HEK293 (cell line): ENCODE data around the gene UTP4.

Experiments
- CTCF ChIA-PET: fragments of 350-600 bp; formaldehyde crosslinking; extraction: SDS; loops from one replicate; lab custom pipeline; 2021; ENCODE audit warnings: antibody characterized with exemption; lab: Yijun Ruan, JAX
- POLR2A ChIA-PET: fragments of 300-600 bp; formaldehyde crosslinking; extraction: SDS; loops from one replicate; lab custom pipeline; 2020; ENCODE audit warnings: antibody characterized with exemption, inconsistent platforms; lab: Yijun Ruan, JAX
- H3K27ac ChIP-seq: fragments of 200-500 bp; sonication (Bioruptor generic); 2 replicates; pipeline ENCODE4 v1.5.1; 2014; ENCODE audit warnings: low read depth, low read length, control low read depth, inconsistent platforms; ENCODE audit errors: extremely low read depth
- H3K36me3 ChIP-seq, 2 experiments: fragments of 200-500 bp in 1 of 2; sonication (Bioruptor generic) in 1 of 2; 1 replicate in 1 of 2; 2 replicates in 1 of 2; pipeline ENCODE4 v1.5.1; 2014 to 2017; ENCODE audit warnings: inconsistent platforms in 2 of 2, low read length in 2 of 2; ENCODE audit not compliant: control insufficient read depth in 2 of 2, insufficient read depth in 1 of 2
- H3K4me1 ChIP-seq: fragments of 200-500 bp; sonication (Bioruptor generic); 2 replicates; pipeline ENCODE4 v1.5.1; 2014; ENCODE audit warnings: mild to moderate bottlenecking, low read length, inconsistent platforms; ENCODE audit not compliant: control insufficient read depth, insufficient read depth
- H3K4me3 ChIP-seq: 2 replicates; pipeline ENCODE4 v1.5.1; 2011; ENCODE audit warnings: low read depth, mild to moderate bottlenecking, control low read depth, low read length, moderate library complexity
- H3K9me3 ChIP-seq: fragments of 200-500 bp; sonication (Bioruptor generic); 2 replicates; pipeline ENCODE4 v1.5.1; 2014; ENCODE audit warnings: low read depth, low read length, inconsistent platforms; ENCODE audit not compliant: control insufficient read depth, insufficient read depth
- BCL6B ChIP-seq: fragments of 450-650 bp; formaldehyde crosslinking; IDR thresholded peaks from 2 replicates; pipeline ENCODE4 v1.5.1; 2017; ENCODE audit warnings: missing biosample characterization, missing genetic modification characterization
- KLF7 ChIP-seq: fragments of 450-650 bp; formaldehyde crosslinking; IDR thresholded peaks from 2 replicates; pipeline ENCODE4 v1.5.1; 2016; ENCODE audit warnings: missing biosample characterization, missing genetic modification characterization, borderline replicate concordance
- ZBTB7A ChIP-seq: fragments of 450-650 bp; formaldehyde crosslinking; IDR thresholded peaks from 2 replicates; pipeline ENCODE4 v1.5.1; 2016; ENCODE audit warnings: low read depth, missing biosample characterization, missing genetic modification characterization
- ZNF114 ChIP-seq: fragments of 450-650 bp; formaldehyde crosslinking; IDR thresholded peaks from 2 replicates; pipeline ENCODE4 v1.5.0; 2017; ENCODE audit warnings: missing biosample characterization, missing genetic modification characterization
- ZNF184 ChIP-seq: fragments of 450-650 bp; IDR thresholded peaks from 2 replicates; pipeline ENCODE4 v1.5.1; 2018; ENCODE audit warnings: missing biosample characterization, mild to moderate bottlenecking, missing genetic modification characterization
- ZNF214 ChIP-seq: fragments of 450-650 bp; formaldehyde crosslinking; IDR thresholded peaks from 2 replicates; pipeline ENCODE4 v1.5.1; 2017; ENCODE audit warnings: missing biosample characterization, mild to moderate bottlenecking, missing genetic modification characterization, borderline replicate concordance
- ZNF239 ChIP-seq: fragments of 450-650 bp; formaldehyde crosslinking; IDR thresholded peaks from 2 replicates; pipeline ENCODE4 v1.5.1; 2016; ENCODE audit warnings: missing biosample characterization, missing genetic modification characterization
- ZNF324 ChIP-seq: fragments of 450-650 bp; formaldehyde crosslinking; IDR thresholded peaks from 2 replicates; pipeline ENCODE4 v1.5.1; 2016; ENCODE audit warnings: missing biosample characterization, missing genetic modification characterization
- ZNF449 ChIP-seq: fragments of 450-650 bp; formaldehyde crosslinking; IDR thresholded peaks from 2 replicates; pipeline ENCODE4 v1.5.1; 2017; ENCODE audit warnings: missing biosample characterization, mild to moderate bottlenecking, missing genetic modification characterization, moderate library complexity
- ZNF488 ChIP-seq: fragments of 450-650 bp; formaldehyde crosslinking; IDR thresholded peaks from 2 replicates; pipeline ENCODE4 v1.5.1; 2016; ENCODE audit warnings: missing biosample characterization, missing genetic modification characterization
- ZNF600 ChIP-seq: fragments of 450-650 bp; formaldehyde crosslinking; IDR thresholded peaks from 2 replicates; pipeline ENCODE4 v1.5.1; 2016; ENCODE audit warnings: missing biosample characterization, missing genetic modification characterization
- ZNF623 ChIP-seq: fragments of 450-650 bp; formaldehyde crosslinking; IDR thresholded peaks from 2 replicates; pipeline ENCODE4 v1.5.1; 2016; ENCODE audit warnings: missing biosample characterization, missing genetic modification characterization
- ZNF792 ChIP-seq: fragments of 450-650 bp; formaldehyde crosslinking; IDR thresholded peaks from 2 replicates; pipeline ENCODE4 v1.5.1; 2016; ENCODE audit warnings: missing biosample characterization, missing genetic modification characterization
- ZSCAN30 ChIP-seq: fragments of 450-650 bp; IDR thresholded peaks from 2 replicates; pipeline ENCODE4 v1.5.1; 2018; ENCODE audit warnings: missing biosample characterization, mild to moderate bottlenecking, missing genetic modification characterization, moderate library complexity
- TF ChIP-seq, protein P1 (sequence below): IDR thresholded peaks from 2 replicates; pipeline ENCODE4 v1.6.1; 2011; ENCODE audit warnings: mild to moderate bottlenecking, low read depth, low read length, borderline replicate concordance
- TF ChIP-seq, protein P2 (sequence below): fragments of 450-650 bp; formaldehyde crosslinking; IDR thresholded peaks from 2 replicates; pipeline ENCODE4 v1.5.1; 2017; ENCODE audit warnings: missing biosample characterization, missing genetic modification characterization

UTP4 gene

DNA sequence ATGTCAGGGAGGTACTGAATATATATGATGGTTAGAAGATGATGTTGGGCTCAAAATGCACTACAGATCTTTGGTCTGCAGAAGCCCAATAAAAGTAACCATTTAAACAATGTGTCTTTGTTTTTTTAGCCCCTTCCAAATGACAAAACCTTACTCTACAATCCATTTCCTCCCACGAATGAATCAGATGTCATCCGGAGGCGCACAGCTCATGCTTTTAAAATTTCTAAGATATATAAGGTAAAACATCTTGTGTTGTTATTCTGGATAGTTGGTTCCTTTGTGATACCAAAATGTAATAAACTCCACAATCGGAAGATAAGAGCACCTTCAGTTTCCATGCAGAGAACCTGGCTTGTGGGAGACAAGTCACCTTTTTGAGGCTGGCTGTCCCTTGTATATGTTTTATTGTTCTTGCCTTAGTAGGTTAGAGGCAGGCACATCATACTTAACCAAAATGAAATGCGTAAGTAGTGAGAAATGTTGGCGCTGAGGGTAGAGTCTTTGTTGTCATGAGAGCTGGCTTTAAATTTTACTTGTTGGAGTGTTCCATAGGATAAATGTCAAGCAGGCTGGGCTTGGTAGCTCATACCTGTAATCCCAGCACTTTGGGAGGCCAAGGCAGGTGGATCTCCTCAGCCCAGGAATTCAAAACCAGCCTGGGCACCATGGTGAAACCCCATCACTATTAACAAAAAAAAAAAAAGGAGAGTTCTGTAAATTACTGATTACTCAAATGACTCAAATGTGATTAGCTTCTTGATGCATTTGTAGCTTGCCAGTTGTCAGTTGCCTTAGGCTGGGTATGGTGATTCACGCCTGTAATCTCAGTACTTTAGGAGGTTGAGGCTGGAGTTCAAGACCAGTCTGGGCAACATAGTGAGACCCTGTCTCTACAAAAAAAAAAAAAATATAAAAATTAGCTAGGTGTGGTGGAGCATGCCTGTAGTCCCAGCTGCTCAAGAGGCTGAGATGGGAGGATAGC is 34.8 kb downstream of the UTP4 start (continued):
- TF ChIP-seq BCL6B (tag by site-specific recombination) (no peak), ZNF488 (tag by site-specific recombination) (no peak), ZNF214 (tag by site-specific recombination) (no peak), KLF7 (no peak), ZNF623 (tag by site-specific recombination) (no peak)
- TF ChIP-seq, protein P1, sequence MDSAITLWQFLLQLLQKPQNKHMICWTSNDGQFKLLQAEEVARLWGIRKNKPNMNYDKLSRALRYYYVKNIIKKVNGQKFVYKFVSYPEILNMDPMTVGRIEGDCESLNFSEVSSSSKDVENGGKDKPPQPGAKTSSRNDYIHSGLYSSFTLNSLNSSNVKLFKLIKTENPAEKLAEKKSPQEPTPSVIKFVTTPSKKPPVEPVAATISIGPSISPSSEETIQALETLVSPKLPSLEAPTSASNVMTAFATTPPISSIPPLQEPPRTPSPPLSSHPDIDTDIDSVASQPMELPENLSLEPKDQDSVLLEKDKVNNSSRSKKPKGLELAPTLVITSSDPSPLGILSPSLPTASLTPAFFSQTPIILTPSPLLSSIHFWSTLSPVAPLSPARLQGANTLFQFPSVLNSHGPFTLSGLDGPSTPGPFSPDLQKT = no peak

DNA sequence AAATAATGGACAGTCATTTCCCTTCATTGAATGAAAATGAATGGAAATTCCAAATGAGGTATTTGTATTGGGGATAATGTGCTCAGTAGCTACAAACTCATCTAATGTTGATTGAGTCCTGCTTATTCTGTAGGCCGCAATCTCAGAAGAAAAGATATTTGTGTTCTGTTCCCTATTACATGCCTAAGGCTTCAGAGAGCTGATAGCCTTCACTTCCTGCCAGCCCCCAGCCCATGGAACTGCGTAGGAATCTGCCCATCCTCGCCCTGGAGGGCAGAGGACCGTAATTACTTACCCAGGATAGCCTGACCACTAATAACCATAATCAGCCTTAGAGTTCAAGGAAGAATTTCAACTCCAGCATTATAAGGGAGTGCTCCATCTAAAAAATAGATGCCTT is 36.6 kb downstream of the UTP4 start:
- POLR2A ChIA-PET = interaction anchor here (0.7 kb wide), 1 partner anchor 622 kb away, joined by 3 read pairs; no protein-coding TSS in a partner anchor
- H3K4me3 ChIP-seq = no peak overlapping the region
- TF ChIP-seq, protein P1 = no peak
- TF ChIP-seq ZNF114 (tag by site-specific recombination) = no peak
- TF ChIP-seq ZSCAN30 (tag by site-specific recombination) = no peak
- TF ChIP-seq ZBTB7A (tag by site-specific recombination) = no peak
- no peak for TF ChIP-seq ZNF184
- no peak for TF ChIP-seq ZNF792 (tag by site-specific recombination)
- TF ChIP-seq, protein P2, sequence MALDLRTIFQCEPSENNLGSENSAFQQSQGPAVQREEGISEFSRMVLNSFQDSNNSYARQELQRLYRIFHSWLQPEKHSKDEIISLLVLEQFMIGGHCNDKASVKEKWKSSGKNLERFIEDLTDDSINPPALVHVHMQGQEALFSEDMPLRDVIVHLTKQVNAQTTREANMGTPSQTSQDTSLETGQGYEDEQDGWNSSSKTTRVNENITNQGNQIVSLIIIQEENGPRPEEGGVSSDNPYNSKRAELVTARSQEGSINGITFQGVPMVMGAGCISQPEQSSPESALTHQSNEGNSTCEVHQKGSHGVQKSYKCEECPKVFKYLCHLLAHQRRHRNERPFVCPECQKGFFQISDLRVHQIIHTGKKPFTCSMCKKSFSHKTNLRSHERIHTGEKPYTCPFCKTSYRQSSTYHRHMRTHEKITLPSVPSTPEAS (tag by site-specific recombination) = no peak
- no peak for TF ChIP-seq ZNF324 (tag by site-specific recombination)
- TF ChIP-seq ZNF449 (tag by site-specific recombination) = no peak
- no peak for TF ChIP-seq ZNF600 (tag by site-specific recombination)
- TF ChIP-seq ZNF239 = no peak
- TF ChIP-seq, all 188 proteins: peak for 0
- Histone ChIP-seq H3K36me3 (peaks cover 23 to 56% of the 10 kb centered on the region in 2 experiments), H3K27ac (no peak overlapping the region), H3K9me3 (no peaks in the 10 kb centered on the region), H3K4me1 (peaks cover 10% of the 10 kb centered on the region; the same call in 1 of the 2 replicates)
- CTCF ChIA-PET = interaction anchor here (0.6 to 1.2 kb wide), 5 partner anchors 11 to 107 kb away, joined by 3 to 8 read pairs (median 5); no protein-coding TSS in a partner anchor
